AG08396 (cell line): Measurements from ENCODE around the gene PUM2.
"Not testable (repeated sequence)": the region's sequence is repeated elsewhere in the genome, so short reads cannot be mapped to it uniquely, and the experiment has no call there.

ENCODE experiments used
- DNase-seq: peaks from one replicate; pipeline ENCODE4 v3.0.0; 2012; ENCODE audit warnings: low spot score, mixed read lengths

The PUM2 gene

DNA sequence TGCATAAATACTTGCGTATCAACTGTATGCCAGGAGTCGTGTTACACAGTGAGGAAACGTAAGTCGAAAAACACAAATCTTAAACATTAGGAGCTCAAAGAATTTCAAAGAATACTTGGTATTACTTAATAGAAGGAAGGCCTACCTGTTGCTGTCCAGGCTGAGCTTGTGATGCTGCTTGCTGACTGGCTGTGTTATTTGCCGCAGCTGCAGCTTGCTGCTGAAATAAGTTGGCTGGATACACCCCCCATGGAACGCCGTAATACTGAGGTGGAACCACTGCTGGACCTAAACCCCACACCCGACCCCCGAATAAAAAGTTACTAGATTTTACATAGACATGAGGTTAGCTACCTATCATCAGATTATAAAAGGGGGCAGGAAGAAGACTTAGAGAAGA, 56.4 kb downstream of the PUM2 start:
- DNase-seq, result no peak

DNA sequence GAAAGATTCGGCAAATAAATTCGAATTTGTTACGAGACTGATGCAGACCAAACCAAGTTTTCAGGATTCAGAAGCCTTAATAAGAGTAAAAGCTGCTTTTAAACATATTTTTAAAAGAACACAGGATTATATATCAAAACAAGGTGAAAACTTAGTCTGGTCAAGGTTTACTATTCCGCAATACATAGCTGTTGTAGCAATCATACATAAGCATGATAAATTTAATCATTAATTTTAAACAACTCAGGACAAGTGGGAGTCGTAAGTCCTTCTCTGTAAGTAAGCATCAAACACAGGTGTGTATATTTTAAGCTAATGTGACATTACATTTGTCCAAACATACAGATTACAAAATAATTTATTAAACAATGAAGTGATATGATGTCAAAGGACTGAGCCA, 57.7 kb downstream of the PUM2 start:
- no peak for DNase-seq

DNA sequence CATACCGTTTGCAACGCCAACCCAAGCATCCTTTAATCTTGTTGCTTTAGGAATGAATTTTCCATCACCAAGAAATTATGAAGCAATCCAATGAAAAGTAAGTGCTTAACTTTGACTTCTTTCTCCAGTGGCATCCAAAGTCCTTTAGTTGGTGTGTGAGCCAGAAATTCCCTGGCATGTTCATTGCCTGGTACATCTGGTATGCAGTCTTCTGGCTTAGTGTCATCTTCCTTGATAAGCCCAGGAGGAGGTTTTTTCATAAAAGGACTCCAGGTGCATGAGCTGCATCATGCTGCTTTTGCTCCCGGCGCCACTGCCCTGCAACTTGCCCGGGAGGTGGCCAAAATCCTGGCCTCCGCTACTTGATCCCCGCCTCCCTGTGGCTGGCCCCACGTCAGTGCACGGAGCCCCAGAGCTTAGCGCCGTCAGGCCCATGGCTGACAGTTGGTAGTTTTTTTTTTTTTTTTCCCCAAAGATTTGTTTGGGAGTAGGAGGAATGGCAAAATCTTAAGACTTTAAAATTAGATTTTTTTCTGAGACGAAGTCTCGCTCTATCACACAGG, 58.7 kb downstream of the PUM2 start:
- no peak for DNase-seq

DNA sequence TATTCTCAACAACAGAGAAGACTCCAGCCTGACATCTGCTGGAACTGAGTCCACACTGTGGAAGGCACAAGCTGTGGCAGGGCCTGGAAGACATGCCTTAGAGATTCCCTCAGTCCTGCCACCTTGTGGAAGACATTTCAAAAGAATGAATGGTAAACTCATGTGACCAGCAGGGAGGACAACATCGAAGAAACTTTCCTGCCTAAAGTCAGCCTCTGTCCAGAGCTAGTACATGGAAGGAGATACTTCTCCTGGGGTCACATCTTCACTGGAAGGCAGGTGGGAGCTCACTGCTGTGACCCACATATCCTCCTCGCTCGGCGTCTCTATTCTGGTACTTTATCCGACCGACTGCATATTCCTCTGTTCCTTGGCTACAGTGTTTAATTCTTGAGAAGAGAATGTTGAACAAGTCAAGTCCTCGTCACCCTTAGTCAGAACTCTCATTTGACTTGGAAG, 59.5 kb downstream of the PUM2 start:
- peak; percentile 83 for DNase-seq

DNA sequence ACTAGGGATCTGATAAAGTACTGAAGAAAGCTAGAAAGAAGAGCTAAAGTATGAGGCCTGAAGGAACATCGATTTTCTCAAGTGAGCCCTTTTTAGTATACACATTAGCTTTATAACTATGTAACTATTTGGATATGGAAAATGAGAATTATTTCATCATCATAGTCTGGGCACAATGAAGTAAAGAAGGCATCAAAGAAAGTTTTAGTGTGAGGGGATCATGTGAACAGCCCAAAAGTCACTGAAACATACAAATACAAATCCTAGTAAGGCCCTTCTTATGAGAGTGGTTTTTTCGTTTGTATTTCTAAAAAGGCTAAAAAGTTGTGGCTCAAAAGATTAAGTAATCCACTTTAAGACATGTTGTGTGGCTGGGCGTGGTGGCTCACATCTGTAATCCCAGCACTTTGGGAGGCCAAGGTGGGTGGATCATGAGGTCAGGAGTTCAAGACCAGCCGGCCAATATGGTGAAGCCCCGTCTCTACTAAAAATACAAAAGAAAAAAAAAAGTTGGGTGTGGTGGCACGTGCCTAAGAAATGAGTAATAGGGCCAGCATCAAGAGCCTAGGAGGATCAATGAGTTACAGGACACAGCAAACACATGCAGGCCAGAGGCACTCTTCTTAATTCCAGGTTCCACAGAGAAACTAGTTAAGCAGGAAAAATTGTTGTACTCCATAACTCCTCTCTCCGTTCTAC, 61.9 kb downstream of the PUM2 start:
- DNase-seq, result peak; percentile 22

DNA sequence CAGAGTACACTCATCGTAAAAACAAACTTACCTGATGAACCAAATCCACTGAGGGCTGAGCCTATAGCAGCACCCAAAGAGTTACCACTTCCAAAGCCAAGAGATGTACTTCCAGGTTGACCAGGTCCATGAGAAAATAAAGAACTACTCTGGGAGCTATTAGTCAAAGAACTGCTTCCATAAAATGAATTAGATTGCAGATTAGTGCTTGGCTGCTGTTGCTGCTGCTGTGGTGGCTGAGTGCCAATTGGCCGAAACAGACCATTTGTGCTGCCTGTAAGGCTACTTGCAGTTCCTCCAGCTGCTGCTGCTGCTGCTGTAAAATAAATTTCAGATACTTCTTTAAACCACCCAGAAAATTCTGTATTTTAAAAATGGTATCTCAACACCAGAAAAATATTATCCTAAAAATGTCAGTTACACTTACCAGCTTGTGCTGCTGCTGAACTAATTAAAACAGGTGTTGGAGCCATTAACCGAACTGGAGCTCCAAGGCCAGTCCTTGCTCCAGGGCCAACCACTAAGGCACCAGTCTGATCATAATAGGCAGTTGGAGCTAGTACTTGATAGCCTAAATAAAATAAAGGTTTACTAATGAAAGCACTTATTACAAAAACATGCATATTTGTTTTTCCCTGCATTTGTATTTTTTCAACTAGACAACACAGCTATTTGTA, 67.6 kb downstream of the PUM2 start:
- no peak for DNase-seq

DNA sequence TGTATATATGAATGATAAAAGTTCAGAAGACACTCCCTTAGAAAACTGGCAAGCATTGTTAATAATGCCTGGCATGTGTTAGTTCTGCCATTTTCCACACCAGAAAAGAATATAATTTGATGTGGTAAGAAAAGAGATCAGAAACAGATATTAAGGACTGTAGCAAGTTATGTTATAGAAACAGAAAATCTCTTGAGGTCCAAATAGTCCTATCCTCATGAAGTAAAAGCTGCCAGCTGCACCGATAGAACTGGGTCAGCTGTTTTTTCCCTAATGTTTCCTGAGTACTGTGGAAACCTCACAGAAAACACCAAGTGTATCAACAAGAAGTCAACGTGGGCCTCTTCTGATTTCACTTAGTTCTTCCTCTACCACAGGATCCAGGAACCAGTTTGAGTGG, 68.8 kb downstream of the PUM2 start:
- DNase-seq, result no peak

DNA sequence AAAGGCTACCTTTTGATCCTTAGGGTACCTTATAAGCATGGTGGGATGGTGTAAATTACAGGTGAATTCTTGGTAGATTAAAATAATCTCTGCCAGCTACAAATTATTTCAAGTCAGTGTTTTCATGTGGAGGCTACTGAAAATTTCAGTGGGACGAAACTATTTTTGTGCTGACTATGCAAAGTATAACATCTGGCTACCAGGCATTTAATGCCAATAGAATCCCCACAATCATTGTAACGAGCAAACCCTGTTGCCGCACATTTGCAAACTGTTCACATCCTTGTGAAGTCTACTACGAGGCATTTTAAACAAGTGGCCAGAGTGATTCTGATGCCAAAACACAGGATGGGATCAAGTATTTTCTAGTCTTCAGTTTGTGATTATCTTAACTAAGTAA, 77.6 kb downstream of the PUM2 start:
- no peak for DNase-seq

DNA sequence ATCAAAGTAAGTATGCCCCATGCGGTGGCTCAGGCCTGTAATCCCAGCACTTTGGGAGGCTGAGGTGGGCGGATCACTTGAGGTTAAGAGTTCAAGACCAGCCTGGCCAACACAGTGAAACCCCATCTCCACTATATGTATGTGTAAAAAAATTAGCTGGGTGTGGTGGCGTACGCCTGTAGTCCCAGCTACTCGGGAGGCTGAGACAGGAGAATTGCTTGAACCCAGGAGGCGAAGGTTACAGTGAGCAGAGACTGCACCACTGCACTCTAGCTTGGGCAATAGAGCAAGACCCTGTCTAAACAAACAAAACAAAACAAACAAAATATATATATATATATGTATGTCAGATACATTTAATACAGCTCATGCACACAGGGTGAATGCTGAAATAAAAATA, 82.3 kb downstream of the PUM2 start:
- not testable (repeated sequence) for DNase-seq

DNA sequence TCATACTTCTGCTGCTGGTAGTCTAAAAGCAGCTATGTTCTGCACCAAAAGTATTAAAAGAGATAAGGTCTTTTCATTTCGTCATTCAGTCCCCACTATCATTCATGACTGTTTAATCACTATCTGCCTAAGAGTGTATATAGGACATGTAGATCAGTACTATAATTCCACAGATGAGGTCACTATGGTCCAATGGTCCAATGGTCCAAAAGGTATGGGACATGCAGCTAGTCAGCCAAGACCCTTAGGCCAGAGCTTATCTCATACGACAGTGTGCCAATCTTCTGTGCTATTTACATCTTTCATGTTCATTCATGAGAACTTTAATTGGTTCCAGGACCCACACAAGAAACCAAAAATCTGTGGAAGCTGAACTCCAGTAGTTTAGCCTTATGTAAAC, 83.1 kb downstream of the PUM2 start:
- DNase-seq, result no peak

DNA sequence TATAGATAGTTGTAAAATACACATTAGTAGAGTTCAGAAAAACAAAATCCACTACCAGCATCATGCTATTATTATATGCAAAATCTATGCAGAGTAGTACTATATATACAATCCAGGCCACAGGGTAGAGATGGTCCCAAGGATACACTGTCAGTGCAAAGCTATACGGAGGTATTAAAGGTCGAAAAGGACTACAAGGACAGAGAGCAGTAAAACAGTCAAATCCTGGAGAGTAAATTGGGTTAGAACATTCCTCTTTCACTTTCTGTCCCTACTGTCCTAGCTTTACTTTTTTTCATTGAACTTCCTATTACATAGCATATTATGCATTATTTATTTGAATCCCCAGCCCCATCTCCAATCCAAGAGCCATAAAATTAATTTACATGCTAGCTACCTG, 86.0 kb downstream of the PUM2 start:
- no peak for DNase-seq

DNA sequence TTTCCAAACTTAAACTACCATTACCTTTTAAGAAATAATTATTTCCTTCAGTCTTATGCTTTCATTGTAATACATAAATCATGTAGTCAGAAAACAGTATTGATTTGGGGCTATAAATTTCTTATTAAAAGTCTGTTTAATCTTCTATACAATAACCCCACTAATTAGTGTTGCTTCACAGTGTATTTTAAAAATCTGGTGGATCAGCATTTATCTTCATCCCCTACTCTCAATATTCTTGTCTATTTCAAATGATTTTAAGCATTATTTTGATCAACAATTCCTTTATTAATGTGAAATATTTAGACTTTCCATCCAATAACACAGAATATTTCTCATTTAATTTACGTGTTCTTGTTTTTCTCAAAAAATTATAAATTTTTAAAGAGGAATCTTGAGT, 93.2 kb downstream of the PUM2 start:
- DNase-seq, result no peak

DNA sequence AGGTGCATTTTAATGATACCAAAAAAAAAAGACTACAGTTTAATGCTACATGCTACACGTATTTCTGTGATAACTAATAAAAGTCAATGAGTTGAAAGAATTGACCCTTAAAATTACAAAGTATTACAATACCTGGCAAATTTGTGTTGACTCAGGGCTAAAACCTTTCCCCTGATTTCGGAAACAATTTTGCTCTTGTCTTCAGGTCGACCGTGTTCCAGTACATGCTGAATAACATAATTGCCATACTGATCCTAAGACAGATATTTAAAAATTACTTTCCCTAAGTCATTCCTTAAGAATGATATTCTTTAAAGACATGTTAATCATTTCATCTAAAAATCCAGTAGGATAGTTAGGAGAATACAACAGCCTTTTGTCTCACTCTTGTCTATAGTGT, 95.9 kb downstream of the PUM2 start:
- DNase-seq, result no peak

DNA sequence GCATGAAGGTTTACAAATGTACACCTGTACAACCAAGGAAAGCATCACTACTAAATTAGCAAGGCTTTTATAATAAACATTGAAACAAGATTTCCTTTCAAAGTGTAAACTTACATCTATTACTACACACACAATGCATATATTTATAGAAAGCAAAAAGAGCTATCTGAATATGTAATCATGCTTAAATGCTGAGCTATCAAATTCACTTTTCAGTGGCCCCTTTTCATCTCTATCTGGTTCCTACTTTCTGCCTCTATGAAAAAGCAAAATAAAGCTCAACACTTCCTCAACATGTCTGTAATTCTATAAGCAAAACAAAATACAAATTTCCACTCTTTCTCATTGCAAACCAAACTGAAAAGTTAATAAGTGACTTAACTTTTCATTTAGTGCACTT, 100.2 kb downstream of the PUM2 start:
- DNase-seq, result no peak

DNA sequence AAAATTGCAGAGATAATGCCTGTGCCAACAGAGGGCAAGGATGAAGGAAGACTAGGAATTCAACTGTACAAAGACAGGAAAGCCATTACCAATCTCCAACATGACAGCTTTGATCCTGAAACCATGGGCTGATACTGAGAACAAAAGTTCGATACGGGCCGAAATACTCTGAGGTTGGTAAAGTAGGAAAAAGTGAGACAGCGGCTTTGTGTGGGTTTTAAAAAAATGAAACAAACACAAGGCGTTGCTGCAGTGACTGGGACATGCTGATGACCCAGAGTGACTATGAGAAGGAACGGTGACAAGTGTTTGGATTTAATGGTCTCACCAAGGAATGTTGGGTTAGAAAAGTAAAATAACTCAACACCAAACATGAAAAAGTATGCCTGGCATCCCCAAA, 101.5 kb downstream of the PUM2 start:
- DNase-seq, result no peak

DNA sequence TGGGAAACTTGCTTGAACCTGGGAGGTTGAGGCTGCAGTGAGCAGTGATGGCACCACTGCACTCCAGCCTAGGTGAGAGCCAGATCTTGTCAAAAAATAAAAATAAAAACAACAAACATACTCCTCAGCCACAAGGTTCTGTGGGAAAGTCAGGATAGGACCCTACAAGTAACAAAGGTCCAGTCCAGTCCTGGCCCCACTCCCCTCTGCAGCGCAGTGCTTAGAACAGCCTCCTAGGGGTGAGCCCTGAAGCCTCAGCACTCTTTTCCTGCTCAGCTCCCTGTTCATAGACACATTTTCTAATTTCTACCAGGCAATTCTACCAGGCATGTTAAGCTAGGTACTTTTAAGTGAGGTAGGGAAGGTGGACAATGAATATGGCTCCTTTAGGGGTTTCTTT, 103.6 kb downstream of the PUM2 start:
- DNase-seq, result no peak

DNA sequence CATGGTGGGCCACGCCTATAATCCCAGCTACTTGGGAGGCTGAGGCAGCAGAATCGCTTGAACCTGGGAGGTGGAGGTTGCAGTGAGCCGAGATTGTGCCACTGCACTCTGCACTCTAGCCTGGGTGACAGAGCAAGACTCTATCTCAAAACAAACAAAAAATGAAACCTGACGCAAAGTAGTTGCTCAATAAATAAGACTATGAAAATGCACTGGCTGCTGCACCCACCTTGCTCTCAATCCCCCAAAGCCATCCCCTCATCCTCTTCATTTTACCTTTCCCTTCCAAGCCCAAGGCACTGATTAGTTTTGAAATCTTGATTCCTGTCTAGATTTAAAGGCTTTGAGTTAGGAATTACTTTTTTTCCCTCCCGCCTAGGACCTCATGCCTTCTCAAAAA, 107.0 kb downstream of the PUM2 start:
- not testable (repeated sequence) for DNase-seq

DNA sequence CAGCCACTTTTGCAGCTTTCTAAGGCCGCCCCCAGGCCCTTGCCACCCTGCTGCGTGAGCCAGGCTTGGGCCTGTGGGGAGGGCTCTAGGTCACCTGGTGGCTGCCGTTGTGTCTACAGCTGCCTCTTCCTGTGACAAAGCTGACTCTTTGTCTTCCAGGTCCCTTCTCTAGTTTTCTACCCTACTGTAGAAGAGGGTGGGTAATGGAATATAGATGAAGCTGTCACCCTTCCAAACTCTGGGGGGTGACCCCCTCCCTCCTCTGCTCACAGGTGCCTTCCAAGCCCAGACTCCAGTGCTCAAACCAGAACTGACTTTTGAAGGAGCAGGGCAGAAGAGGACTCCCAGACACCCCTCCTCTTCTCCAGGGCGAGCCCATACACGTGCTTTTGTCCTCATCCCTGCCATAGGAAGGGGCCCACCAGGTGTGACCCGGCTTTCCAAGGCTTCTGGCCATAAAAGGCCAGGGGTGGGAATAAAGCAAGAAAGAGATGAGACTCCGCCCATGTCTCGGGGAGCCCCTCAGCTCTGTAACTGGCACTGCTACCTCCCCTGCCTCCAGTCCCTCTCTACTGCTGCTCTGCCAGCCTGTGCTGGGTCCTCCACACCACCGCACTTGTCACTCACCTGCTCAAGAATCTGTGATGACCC, 107.8 kb downstream of the PUM2 start:
- no peak for DNase-seq

DNA sequence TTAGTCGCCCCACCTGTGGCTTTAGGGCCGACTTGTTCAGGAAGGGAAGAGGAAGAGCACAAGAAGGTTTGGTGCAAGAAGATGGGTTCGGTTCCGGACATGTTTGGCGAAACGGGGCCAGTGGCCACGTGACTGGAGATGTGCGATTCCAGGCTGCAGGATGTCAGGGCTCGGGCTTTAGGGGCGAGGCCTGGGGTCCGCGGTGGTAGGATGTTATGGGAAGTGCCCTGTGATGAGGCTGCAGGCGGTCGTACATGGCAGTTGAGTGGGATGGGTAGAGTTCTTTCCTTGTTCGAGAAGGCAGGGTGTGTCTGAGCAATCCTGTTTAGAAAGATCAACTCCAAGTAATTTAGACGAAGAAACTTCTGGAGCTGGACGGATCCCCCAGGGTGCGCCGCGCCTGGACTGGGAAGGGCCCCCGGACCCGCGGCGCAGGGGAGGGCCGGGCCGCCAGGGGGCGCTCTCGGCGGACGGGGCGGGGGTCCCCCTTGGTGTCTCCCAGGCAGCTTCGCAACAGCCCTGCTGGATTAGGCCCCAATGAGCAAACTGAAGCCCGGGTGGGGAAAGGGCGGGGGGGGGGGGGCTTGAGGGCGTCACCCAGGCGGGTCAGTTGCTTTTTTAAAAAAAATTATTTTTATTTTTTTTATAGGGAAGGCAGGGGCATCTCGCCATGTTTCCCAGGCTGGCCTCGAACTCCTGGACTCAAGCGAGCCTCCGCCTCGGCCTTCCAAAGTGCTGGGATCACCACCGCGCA, 108.5 kb downstream of the PUM2 start:
- peak; percentile 41 for DNase-seq

DNA sequence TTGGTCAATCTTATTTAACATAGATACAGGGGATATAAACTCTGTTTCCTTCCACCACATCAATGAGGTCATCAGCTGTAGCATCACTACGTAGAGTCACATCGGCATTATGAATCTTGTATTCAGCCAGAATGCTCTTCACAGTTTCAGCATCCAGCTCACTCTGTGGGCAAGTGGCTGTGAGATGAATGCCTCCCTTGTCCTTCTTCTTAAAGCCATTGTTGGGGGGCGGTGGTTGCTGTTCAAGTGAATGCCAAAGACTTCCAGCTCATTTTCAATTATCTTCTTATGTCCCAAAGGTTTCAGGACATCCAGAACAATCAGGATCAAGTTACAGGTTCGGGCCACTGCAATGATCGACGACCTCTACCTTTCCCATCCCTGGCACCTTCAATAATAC, 110.4 kb downstream of the PUM2 start:
- DNase-seq, result not testable (repeated sequence)

DNA sequence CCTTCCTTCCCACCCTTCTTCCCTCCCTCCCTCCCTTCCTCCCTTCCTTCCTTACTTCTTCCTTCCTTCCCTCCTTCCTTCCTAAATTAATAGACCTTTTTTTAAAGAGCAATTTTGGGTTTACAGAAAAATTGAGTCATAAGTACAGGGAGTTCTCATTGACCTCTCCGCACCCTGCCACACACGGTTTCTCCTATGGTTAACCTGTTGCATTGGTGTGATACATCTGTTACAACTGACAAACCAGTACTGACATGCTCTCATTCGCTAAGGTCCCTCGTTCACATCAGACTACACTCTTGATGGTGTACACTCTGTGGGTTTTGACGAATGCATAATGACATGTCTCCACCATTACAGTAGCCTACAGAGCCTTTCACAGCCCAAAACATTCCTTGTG, 114.1 kb downstream of the PUM2 start:
- DNase-seq, result peak; percentile 2

DNA sequence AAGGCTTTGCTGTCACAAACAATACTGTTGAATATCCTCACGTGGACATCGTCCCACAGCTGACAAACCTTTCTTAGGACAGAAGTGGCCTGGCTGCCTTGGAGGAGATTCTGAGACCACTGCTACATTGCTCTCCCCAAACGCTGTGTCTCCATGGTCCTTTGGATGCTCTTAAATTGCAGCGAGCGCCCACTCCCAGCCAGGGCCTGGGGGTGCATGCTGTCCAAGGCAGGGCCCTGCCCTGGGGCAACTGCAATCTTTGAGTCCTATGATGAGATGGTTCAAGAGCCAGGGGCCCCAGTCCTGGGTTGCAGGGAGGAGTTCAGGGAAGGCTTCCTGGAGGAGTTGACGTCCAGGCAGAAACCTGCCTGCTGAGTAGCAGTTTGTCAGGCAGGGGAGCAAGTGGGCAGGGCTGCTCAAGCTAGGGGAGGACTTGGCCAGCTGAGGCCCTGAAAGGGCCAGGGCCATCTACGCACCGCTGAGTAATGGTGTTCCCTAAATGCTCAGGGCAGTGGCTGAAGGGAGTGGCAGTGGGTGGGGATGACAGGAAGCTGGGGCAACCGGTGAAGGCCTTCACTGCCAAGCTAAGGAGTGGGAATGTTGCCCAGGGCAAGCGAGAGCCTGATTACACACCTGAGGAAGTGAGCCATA, 114.9 kb downstream of the PUM2 start:
- peak; percentile 2 for DNase-seq
